HEK293T (cell line): ENCODE data around the gene HILPDA.

Source experiments
- ARNT ChIP-seq: fragments of 450-650 bp; IDR thresholded peaks from 2 replicates; pipeline ENCODE4 v1.6.1; 2017; ENCODE audit warnings: mild to moderate bottlenecking
- BHLHE40 ChIP-seq: fragments of 450-650 bp; IDR thresholded peaks from 2 replicates; pipeline ENCODE4 v1.6.1; 2016; ENCODE audit warnings: mild to moderate bottlenecking, moderate library complexity, borderline replicate concordance
- SP1 ChIP-seq: fragments of 450-650 bp; IDR thresholded peaks from 2 replicates; pipeline ENCODE4 v1.6.1; 2017

DNA sequence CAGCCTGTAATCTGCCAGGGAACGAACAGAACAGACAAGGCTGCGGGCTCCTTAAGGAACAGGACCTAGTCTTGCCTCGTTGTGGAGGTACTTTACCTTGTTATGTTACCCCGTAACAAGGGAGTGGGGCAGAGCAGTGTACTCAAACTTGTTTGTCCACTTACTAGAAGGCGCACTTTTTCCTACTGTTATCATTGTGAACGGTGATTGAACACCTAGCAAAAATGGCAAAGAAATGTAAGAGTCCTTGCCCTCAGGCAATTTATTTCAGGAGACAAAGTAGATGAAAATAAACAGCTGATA is 45.3 kb upstream of the HILPDA start:
- TF ChIP-seq BHLHE40 = no peak
- no peak for TF ChIP-seq SP1
- TF ChIP-seq ARNT = no peak
